Adipose tissue (tissue), 3 donors: ENCODE data around the gene ST6GAL1. TPM values are rescaled to one million over a fixed set of nuclear protein-coding genes. Genes with fewer than 3 reads are reported as not detected.

Experiments used
- H3K27ac ChIP-seq: one replicate; pipeline ENCODE4 v1.5.1; 2013; ENCODE audit warnings: low read depth, low read length
- WGBS, 3 donors: extraction: QIAGEN DNeasy Blood & Tissue Kit; methylation state at CpG; one replicate each; pipeline ENCODE4 v1.1.7; 2013; 5-methylcytosine and 5-hydroxymethylcytosine counted together
- polyA plus RNA-seq, 3 donors: library from polyadenylated mRNA; stranded (reverse); fragments of 200-250 nt; gene quantifications; one replicate each; pipeline ENCODE4 v1.2.3, GENCODE V29; 2013
- donor health status: healthy with polysubstance abuse.
- donor health status: Bipolar disorder and iron deficiency.
- donor health status: healthy.

Gene ST6GAL1
- polyA plus RNA-seq, 3 donors: 6.0 to 15.2 (median 10.8) TPM

GRCh38 chr3:187025254-187025655 is 94.9 kb downstream of the ST6GAL1 start:
- no peak overlapping the region for H3K27ac ChIP-seq
- 69 to 79% (median 77%) methylated on average over 6 of the region's 6 CpGs for WGBS, 3 donors

DNA sequence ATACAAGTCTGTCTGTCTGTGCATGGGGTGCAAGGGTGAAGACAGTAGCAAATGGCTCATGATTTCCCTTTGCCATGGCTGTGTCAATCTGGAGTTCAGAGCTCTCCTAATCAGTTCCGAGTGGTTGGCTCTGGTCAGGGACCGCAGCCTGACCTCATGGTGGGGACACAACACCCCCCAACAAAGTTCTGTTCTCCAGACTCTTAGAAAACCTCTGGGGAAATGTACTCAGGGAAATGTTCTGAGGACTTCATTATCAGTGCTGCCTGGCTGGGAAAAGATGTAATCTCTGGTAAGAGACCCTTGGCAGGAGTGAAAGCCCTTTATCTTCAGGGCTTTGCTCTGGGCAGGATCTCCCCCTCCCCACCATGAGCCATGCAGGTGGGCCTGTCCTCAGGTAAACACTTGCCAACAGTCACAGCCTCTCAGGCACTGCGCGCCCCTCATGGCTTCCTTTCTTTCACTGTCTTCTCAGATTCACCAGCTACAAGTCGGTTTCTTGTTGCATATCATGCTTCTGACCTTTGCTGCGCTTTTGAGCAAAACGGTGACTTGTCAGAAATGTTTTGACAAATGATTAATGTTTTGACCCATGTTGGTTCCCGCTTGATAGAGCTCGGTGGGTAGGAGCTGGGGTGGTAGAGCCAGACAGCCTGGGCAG is 95.5 kb downstream of the ST6GAL1 start:
- no peak overlapping the region for H3K27ac ChIP-seq
- 40 to 65% (median 59%) methylated on average over 9 of the region's 9 CpGs for WGBS, 3 donors

DNA sequence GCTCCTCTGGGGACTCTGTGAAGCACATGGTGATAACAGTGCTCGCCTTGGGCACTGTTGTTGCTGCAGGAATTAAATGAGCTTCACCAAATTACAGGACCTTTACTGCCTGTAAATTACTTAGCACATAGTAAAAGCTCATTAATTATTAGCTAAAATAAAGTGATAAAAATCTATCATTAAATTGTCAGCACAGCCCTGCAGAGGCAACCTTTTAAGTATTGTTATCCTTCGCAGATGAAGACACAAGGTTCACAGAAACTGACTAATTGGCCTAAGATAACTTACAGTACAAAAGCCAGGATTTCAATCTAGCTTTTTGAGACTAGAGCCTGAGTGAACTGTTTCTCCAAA is 96.0 kb downstream of the ST6GAL1 start:
- 69 to 100% (median 89%) methylated on average over 2 of the region's 2 CpGs for WGBS, 3 donors
- no peak overlapping the region for H3K27ac ChIP-seq

- WGBS, 3 donors: 55 to 81% (median 74%) methylated on average over 8 of the region's 8 CpGs
- H3K27ac ChIP-seq: no peak overlapping the region
Observed at GRCh38 chr3:187027531-187028278, 97.4 kb downstream of the ST6GAL1 start.

DNA sequence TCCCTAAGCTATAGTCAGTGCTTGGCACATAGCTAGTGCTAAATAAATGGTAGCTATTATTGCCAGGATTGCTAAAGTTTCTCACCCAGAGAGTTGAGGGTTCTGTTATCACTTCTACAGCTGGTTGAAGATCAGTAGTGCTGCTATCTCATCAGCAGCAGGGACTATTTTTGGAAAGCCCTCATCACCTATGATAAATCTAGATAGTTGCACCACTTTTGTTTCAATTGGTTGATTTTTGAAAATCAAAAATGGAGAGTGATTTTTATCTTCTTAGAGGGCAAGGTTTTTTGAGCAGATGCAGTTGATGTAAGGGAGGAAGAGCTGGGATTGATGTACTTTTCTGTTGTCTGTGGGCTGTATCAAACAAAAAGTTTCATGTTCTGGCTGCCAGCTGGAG is 101.6 kb downstream of the ST6GAL1 start:
- no peak overlapping the region for H3K27ac ChIP-seq

GRCh38 chr3:187036394-187036793 is 106.1 kb downstream of the ST6GAL1 start:
- no peak overlapping the region for H3K27ac ChIP-seq
- 75 to 96% (median 87%) methylated on average over 1 of the region's 1 CpG for WGBS, 3 donors

GRCh38 chr3:187039100-187039722 is 108.9 kb downstream of the ST6GAL1 start:
- no peak overlapping the region for H3K27ac ChIP-seq
- 71 to 83% (median 77%) methylated on average over 10 of the region's 10 CpGs for WGBS, 3 donors

GRCh38 chr3:187039723-187040414 is 109.5 kb downstream of the ST6GAL1 start:
- 72 to 96% (median 90%) methylated on average over 6 of the region's 6 CpGs for WGBS, 3 donors
- no peak overlapping the region for H3K27ac ChIP-seq

DNA sequence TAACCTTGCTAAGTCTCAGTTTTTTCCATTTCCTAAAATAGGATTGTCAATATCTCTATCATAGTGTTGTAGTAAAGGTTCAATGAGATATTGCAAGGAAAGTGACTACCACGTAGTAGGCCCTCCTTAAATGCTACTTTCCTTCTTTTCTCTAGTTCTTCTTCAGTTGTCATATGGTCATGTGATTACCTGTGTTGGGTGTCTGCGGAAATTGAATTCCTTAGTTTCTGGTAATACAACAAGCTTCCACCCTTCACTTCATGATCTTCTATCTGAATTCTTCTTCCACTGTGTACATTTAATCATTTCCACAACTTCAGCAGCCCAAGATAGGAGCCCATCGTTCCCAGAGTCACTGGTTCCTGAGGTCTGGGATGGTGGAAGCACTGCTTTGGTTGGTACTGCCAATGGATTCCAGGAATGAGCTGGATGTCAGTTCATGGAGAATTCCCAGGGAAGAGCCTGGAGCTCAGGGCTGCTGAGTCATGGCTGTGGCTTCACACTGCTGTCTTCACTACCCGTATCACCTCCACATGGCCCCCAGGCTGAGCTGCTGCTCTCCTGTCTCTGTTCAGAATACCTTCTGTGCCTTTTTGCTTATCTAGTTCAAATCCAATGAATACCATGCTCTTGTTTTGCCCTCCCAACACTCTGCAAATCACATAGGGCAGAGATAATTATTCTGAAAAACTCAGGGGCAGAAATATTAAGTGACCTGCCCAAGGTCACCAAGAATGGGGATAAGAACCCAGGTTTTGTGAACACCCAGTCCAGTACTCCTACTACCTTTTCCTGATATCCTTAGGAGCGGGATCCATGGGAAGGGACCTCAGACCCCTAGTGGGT is 110.4 kb downstream of the ST6GAL1 start:
- 77 to 89% (median 88%) methylated on average over 5 of the region's 5 CpGs for WGBS, 3 donors
- no peak overlapping the region for H3K27ac ChIP-seq

- 68 to 69% (median 69%) methylated on average over 8 of the region's 8 CpGs for WGBS, 3 donors
- H3K27ac ChIP-seq: no peak overlapping the region
Observed at GRCh38 chr3:187041362-187042307, 111.3 kb downstream of the ST6GAL1 start.

- no peak overlapping the region for H3K27ac ChIP-seq
- 74 to 86% (median 82%) methylated on average over 5 of the region's 5 CpGs for WGBS, 3 donors
Observed at GRCh38 chr3:187042346-187042745, 112.0 kb downstream of the ST6GAL1 start.

DNA sequence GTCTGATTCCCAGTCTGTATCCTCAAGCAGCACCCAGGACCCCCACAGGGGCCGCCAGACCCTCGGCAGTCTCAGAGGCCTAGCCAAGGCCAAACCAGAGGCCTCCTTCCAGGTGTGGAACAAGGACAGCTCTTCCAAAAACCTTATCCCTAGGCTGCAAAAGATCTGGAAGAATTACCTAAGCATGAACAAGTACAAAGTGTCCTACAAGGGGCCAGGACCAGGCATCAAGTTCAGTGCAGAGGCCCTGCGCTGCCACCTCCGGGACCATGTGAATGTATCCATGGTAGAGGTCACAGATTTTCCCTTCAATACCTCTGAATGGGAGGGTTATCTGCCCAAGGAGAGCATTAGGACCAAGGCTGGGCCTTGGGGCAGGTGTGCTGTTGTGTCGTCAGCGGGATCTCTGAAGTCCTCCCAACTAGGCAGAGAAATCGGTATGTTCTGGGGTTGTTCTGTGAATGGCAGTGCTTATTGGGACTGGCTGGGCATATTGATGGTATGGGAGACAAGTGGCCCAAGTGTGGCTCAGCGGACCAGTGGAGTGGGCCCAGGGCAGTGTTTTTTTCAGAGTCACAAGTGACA is 112.6 kb downstream of the ST6GAL1 start:
- no peak overlapping the region for H3K27ac ChIP-seq
- 95 to 98% (median 97%) methylated on average over 8 of the region's 8 CpGs for WGBS, 3 donors

GRCh38 chr3:187044206-187044605 is 113.9 kb downstream of the ST6GAL1 start:
- no peak overlapping the region for H3K27ac ChIP-seq
- 53 to 86% (median 63%) methylated on average over 3 of the region's 3 CpGs for WGBS, 3 donors

DNA sequence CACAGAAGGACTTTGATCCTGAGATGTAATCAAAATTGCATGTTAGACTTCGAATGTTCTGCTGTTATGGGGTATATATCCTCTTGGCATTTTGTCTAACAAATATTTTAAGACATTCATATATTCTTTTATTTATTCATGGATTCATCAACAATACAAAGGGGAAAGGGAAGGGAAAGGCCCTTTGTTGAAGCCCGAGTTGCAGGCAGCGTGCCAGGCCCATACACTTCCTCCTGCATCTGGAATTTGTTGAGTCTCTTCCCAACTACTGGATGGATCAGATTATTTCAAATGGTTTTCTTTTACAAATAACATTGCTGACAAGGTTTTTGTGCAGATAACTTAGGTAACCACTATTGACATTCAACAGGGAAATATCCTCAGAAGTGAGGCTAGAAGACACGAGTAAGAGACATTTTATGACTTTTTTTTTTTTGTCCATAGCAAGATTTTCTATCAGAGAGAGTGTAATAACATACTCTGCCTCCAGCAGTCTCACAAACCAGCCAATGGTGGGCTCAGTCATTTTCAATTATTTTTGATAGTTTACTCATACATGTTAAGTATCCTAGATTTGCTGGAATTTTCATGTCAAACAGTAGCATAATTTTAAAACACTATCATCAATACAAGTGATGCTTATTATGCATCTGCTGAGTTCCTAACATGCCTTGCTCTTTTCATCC is 114.7 kb downstream of the ST6GAL1 start:
- no peak overlapping the region for H3K27ac ChIP-seq
- 55 to 67% (median 60%) methylated on average over 4 of the region's 4 CpGs for WGBS, 3 donors

- no peak overlapping the region for H3K27ac ChIP-seq
- WGBS, 3 donors: 92 to 99% (median 95%) methylated on average over 2 of the region's 2 CpGs
Observed at GRCh38 chr3:187046033-187046432, 115.7 kb downstream of the ST6GAL1 start.

- 72 to 88% (median 86%) methylated on average over 5 of the region's 5 CpGs for WGBS, 3 donors
- no peak overlapping the region for H3K27ac ChIP-seq
Observed at GRCh38 chr3:187049462-187050101, 119.3 kb downstream of the ST6GAL1 start.
